EL (cell line): ENCODE measurements around the gene ADM2.

Experiments
- DNase-seq: peaks from one replicate; pipeline ENCODE4 v3.0.0-alpha.2; 2016

ADM2 gene

DNA sequence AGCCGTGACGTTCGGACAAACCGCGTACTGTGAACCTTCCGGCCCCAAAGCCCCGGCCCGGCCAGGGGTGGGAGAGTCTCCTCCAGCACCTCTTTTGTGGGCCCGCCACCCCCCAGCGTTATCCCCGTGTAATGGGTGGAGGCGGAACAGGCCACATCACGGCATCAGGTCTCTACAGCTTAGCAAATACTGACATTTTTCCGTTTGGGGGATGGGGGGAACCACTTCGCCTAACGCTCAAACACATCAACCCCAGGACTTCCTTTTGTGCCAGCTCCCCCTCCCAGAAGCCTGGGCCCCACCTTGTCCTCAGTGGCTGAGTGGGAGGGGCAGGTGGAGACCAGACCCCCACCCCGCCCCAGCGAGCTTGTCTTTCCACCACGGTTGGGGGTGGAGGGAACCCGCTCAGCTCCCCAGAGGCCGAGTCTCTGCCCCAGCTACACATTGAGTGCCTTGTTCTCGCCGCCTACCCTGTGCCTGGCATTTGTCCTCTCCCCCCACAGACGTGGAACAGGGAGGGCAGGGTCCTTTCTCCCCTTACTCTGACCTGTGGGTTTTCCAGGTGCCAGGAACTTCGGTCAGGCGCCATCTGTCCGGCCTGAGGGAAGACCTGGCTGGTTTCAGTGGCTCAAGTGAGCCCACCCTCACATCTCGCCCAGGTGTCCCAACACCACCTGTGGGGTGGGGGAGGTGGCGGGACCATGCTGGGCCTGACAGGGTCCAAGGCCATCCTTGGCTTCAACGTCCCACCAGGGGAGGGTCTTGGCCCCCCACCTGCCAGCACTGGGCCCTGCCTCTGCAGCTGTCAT, 36.1 kb upstream of the ADM2 start:
- no peak for DNase-seq

DNA sequence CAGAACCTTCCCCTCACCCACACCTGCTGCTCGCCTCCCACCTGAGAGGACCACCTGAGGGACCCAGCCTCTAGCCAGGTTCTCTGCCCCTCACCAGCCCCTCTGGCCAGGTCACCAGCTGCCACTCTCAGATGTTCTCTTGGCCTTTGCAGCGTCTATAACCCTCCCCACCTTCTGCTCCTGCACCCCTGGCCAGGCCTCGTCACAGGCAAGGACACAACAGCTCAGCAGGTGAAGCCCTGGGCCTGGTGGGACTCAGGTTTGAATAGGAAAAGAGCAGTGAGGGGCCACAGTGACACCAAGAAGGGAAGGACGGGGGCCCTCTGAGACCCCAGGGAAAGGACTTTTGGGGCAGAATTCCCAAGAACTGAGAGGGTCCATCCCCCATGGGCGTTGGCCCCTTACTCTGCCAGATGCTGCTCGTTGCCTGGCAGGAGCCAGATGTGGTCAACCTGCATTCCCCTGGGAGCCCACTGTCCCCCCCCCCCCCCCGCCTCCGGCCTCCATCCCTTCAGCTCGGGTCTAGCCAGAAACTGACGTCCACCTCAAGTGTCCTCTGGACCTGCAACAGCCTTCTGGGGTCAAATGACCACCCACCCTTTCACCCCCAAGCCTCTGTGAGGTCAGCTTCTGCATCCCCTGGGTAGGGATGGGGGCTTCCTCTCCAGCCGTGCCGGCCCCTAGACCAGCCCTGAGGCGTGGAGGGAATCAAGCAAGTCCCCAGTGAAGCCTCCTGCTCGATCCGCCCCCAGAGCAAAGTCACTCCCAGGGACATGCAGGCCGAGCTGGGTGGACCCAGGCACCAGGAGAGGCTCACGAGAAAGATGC, 35.2 kb upstream of the ADM2 start:
- DNase-seq = no peak

DNA sequence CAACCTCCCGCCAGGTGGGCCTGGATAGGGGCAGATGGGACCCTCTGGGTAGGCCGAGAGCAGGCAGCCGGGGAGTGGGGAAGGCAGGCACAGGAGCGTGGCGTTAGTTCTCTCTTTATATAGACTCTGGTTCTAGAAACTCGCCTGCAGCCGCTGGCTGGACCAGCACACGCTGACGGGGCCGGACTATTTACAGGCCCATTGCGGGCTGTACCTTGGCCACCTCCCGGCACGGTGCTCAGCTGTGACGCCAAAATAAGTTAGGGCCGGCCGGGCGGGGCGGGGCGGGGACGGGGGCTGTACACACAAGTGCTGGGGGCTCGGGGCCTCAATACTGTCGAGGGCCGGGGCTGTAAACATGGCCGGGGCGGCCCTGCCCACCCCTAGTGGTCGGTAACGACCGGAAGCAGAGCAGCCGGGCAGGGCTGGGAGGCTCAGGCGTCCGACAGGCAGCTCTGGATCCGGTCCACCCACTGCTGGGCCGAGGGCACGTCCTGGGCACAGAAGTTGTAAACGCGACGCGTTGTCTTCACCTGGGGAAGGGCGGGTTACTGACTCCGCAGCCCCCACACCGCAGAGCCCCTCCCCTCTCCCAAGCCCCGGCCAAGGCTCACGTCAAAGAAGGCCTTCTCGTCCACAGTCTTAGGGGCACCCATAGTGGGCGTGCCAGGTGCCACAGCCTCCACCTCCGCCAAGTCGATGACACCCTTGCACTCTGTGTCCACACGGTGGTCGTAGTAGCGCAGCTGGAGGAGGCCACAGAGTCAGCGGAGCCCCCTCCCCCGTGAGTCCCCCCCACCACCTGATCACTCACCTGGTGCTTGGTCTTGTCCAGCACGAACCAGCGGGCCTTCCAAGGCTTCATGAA, 34.4 kb upstream of the ADM2 start:
- DNase-seq = no peak

- DNase-seq = no peak
Measured at GRCh38 chr22:50447576-50448551, 33.5 kb upstream of the ADM2 start.

DNA sequence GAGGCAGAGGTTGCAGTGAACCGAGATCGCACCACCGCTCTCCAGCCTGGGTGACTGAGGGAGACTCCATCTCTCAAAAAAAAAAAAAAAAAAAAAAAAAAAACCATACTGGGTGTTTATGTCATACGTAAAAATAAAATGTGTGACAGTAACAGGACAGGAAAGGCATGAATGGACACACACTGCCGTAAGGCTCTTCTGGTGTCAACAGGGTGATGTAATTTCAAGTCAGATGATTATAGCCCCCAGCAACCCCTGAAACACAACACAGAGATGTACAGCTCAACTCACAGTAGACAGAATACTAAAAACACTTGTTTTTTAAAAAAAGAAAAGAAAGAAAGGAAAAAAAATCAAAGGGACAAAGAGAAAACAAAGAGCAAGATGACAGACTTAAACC, 28.7 kb upstream of the ADM2 start:
- no peak for DNase-seq

- no peak for DNase-seq
Measured at GRCh38 chr22:50454556-50455075, 26.7 kb upstream of the ADM2 start.

DNA sequence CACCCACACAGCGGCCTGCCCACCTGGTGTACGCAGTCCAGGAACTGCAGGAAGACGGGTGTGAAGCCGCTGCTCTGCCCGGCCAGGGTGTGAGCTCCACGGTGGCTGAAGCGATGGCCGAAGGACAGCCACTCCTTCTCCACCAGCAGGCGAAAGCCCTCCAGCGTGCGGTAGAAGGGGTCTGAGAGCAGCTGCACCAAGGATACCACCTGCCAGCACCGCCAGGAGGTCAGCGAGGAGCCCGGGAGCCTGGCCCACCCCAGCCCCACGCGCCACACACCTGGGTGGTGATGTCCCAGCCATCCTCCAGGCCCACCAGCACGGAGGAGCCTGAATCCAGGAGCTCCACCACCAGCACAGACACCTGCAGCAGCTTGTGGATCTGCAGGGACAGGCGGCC, 26.1 kb upstream of the ADM2 start:
- no peak for DNase-seq

- no peak for DNase-seq
Measured at GRCh38 chr22:50456026-50456425, 25.3 kb upstream of the ADM2 start.

DNA sequence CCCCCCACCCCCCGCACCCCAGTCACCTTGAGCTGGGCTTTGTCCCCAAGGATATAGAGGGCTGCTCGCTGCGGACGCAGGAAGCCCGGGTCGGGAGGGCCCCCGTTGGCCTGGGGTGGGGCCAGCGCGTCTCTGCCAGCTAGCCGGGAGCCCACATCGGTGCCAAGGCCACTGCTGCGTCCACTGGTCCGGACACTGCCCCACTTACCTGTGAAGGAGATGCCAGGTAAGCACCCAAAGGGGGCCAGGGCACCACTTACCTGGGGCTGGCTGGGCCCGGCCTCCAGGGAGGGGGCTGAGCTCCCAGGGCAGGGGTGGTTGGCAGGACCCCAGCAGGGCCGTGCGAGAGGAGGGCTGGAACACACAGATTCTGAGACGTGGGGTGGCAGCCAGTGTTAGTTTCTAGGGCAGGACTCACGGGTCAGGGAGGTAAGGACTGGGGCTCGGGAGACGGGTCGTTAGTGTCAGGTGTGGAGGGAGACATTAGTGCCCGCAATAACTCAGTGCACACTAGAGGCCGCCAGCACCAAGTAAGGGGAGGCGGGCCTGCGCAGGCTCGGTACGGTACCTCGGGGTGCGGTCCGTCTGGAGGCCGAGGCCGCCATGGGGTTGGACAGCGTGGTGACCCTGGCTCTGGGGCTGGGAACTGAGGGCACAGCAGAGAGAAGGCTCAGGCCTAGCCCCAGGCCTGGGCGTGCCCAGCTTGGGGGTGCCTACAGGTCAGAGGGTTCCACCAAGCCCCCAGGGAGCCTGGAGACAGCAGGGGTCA, 24.7 kb upstream of the ADM2 start:
- no peak for DNase-seq

DNA sequence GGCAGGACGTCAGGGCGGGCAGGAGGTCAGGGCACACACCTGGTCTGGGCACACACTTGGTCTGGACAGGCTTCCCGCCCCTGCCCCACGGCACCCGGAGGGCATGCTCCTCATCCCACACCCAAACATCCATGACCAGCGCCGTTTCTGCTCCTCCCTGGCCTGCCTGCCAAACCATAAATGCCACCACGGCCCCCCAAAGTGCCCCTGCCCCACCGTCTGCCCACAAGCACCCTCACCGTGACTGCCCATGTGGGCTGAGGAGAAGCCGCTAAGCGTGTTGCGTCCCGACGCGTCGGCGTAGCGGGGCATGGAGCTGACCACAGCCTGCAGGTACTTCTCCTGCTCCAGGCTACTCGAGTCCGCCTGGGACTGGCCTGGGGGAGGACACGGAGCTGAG, 22.3 kb upstream of the ADM2 start:
- DNase-seq = no peak

DNA sequence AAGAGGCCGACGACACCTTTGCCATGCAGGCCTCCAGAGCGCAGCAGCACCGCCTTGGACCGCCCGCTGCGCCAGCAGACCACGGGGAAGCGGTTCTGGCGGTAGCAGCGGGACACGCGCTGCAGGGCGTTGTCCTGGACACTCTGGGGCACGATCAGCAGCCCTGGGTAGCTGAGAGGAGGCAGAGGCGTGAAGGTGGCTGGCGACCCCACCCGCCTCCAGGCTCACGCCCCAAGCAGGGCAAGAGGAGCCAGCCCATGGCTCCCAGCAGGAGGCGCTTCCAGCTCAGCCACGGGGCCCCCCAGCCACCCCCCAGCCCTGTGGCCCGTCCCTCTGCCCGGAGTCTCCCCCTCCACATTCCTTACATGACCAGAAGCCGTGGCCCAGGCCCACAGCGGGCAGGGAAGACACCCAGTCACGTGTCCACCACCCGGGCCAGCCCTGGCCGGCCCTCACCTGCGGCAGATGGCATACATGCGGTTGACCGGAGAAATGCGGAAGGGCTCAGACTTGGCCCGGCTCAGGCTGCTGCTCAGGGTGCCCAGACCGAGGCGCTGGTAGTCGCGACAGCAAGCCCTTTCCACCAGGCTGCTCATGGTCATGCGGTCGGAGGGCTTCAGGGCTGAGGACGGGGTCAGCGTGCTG, 21.7 kb upstream of the ADM2 start:
- DNase-seq = no peak

GRCh38 chr22:50460938-50461337, 20.4 kb upstream of the ADM2 start:
- DNase-seq = no peak

DNA sequence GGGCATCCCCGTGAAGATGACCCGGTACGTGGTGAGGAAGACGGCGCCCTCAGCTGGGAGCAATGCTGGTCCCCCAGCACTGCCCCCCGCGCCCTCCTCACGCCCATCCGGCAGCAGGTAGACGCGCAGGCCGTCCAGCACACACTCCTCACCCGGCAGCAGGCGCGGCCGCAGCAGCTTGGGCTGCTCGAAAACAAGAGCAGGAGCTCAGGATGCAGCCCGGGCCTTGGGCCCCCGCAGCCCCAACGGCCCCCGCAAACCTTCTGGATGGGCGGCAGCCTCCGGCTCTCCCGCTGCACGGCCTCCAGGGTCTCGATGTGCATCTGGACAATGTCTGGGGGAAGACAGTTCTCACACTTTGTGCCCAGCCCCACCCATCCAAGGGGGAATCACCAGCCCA, 19.8 kb upstream of the ADM2 start:
- DNase-seq = no peak

GRCh38 chr22:50461979-50462540, 19.3 kb upstream of the ADM2 start:
- no peak for DNase-seq

DNA sequence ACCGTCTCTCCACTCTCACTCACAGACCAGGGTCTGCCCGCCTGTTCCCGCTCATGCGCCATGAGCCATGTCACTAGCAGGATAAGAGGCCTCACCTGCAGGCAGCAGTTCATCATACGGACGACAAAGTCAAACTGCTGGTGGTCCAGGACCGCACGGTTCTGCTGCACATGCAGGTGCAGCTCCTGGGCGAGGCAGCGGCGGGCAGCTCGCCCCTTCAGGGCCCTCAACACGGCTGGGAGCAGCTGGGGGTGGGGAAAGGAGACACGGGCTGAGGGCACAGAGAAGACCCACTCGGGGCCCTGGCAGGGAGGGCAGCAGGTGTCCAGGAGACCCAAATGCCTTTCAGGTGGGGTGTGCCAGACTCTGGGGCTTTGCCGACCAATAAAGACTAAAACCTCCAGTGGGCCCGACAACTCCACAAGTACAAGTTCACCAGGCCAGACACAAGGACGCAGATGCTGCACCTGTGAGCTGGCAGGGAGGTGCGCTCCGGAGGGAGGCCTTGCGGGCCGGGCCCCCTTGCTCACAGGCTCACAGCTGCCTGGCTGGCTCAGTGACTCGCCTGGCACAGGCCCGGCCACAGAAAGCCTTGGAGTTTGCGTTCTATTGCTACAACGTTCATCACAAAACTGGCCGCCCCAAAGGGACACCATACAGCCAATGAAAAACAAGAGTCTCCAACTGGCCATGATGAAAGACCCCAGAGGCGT, 18.0 kb upstream of the ADM2 start:
- no peak for DNase-seq

DNA sequence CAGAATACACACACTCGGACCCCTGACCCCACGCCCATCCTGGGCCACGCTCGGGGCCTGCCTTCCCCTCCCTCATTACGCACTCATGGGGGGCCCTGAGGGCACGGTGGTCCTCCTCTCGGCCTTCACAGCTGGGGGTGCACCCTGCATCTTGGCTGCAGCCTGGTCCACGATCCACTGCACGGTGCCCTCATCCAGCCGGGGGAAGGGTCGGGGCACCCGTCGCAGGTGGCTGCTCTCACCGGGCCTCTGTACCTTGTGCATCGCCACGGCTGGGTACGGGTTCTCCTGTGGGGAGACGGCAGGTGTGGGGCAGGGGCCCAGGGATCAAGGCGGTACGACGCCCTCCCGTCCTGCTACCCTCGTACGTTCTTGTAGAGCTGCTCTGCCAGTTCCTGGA, 16.9 kb upstream of the ADM2 start:
- no peak for DNase-seq

GRCh38 chr22:50465066-50465930, 16.0 kb upstream of the ADM2 start:
- no peak for DNase-seq

DNA sequence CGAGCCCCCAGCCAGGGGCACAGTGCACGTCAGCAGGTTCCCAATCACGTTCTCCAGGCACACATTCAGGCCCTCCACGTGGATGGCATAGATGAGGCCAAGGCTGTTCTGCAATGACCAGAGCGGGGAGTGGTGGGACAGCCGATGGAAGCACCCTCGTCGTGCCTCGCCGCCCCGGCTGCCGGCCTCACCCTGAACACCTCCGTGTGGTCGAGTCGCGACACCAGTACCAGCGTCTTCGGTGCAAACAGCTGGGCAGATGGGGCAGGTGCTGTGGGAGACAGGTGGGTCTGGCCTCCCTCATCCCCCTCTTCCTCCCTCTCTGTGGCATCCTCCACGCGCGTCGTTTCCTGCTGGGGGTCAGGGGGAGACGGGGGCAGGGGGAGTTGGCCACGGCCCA, 14.0 kb upstream of the ADM2 start:
- DNase-seq = no peak
